BLaER1 (cell line): Measurements from ENCODE around the gene KCND1.
"Not testable (repeated sequence)": the region's sequence is repeated elsewhere in the genome, so short reads cannot be mapped to it uniquely, and the experiment has no call there.

Experiments used
- H3K27ac ChIP-seq: shearing (Covaris generic); formaldehyde crosslinking; 2 replicates; pipeline ENCODE4 v1.8.1; 2022
- H3K27me3 ChIP-seq: shearing (Covaris generic); formaldehyde crosslinking; 2 replicates; pipeline ENCODE4 v1.8.1; 2022
- H3K36me3 ChIP-seq: shearing (Covaris generic); formaldehyde crosslinking; 2 replicates; pipeline ENCODE4 v1.8.1; 2022
- H3K4me1 ChIP-seq: shearing (Covaris generic); formaldehyde crosslinking; 2 replicates; pipeline ENCODE4 v1.8.1; 2022
- H3K4me2 ChIP-seq: shearing (Covaris generic); formaldehyde crosslinking; 2 replicates; pipeline ENCODE4 v1.8.1; 2022
- H3K4me3 ChIP-seq: shearing (Covaris generic); formaldehyde crosslinking; 2 replicates; pipeline ENCODE4 v1.8.1; 2022
- H3K9ac ChIP-seq: shearing (Covaris generic); formaldehyde crosslinking; 2 replicates; pipeline ENCODE4 v1.8.1; 2022
- H3K9me3 ChIP-seq: shearing (Covaris generic); formaldehyde crosslinking; 2 replicates; pipeline ENCODE4 v1.8.1; 2022
- H4K20me1 ChIP-seq: shearing (Covaris generic); formaldehyde crosslinking; 2 replicates; pipeline ENCODE4 v1.8.1; 2022
- Cebpa-rat ChIP-seq: shearing (Covaris generic); IDR thresholded peaks from 2 replicates; pipeline ENCODE4 v1.8.1; 2022

KCND1 gene

GRCh38 chrX:48998391-48998790 is 26.7 kb upstream of the KCND1 start:
- H3K4me3 ChIP-seq: no peak overlapping the region
- H4K20me1 ChIP-seq: peaks cover 75% of the 10 kb centered on the region
- H3K9ac ChIP-seq: no peak overlapping the region
- peaks cover 45% of the 10 kb centered on the region for H3K36me3 ChIP-seq
- peaks cover 8% of the 10 kb centered on the region; the same call in 1 of the 2 replicates for H3K4me1 ChIP-seq
- H3K27ac ChIP-seq: no peak overlapping the region
- H3K9me3 ChIP-seq: peaks cover 5% of the 10 kb centered on the region; the same call in 1 of the 2 replicates
- TF ChIP-seq Cebpa-rat: no peak
- H3K4me2 ChIP-seq: no peak overlapping the region
- H3K27me3 ChIP-seq: peaks cover 40% of the 10 kb centered on the region

GRCh38 chrX:48997865-48998264 is 26.2 kb upstream of the KCND1 start:
- no peak overlapping the region for H3K4me2 ChIP-seq
- H3K9me3 ChIP-seq: peaks cover 5% of the 10 kb centered on the region; the same call in 1 of the 2 replicates
- H3K9ac ChIP-seq: no peak overlapping the region
- H4K20me1 ChIP-seq: peaks cover 80% of the 10 kb centered on the region
- H3K27me3 ChIP-seq: peaks cover 43% of the 10 kb centered on the region
- TF ChIP-seq Cebpa-rat: no peak
- peaks cover 8% of the 10 kb centered on the region; the same call in 1 of the 2 replicates for H3K4me1 ChIP-seq
- no peak overlapping the region for H3K27ac ChIP-seq
- H3K4me3 ChIP-seq: no peak overlapping the region
- peaks cover 50% of the 10 kb centered on the region for H3K36me3 ChIP-seq

- Histone ChIP-seq H3K4me2 (no peak overlapping the region), H3K4me3 (no peak overlapping the region), H3K27ac (no peak overlapping the region), H4K20me1 (peaks cover 84% of the 10 kb centered on the region), H3K27me3 (peaks cover 47% of the 10 kb centered on the region), H3K4me1 (peaks cover 8% of the 10 kb centered on the region; the same call in 1 of the 2 replicates), H3K9me3 (peaks cover 5% of the 10 kb centered on the region; the same call in 1 of the 2 replicates), H3K9ac (no peak overlapping the region), H3K36me3 (peaks cover 54% of the 10 kb centered on the region)
- TF ChIP-seq Cebpa-rat: no peak
Measured at GRCh38 chrX:48997455-48997854, 25.8 kb upstream of the KCND1 start.

GRCh38 chrX:48996969-48997368 is 25.3 kb upstream of the KCND1 start:
- Histone ChIP-seq H3K9ac (no peak overlapping the region), H3K36me3 (peaks cover 59% of the 10 kb centered on the region), H3K27ac (no peak overlapping the region), H3K9me3 (peaks cover 5% of the 10 kb centered on the region; the same call in 1 of the 2 replicates), H4K20me1 (peaks cover 85% of the 10 kb centered on the region), H3K4me2 (no peak overlapping the region), H3K4me3 (no peak overlapping the region), H3K4me1 (peaks cover 8% of the 10 kb centered on the region; the same call in 1 of the 2 replicates), H3K27me3 (peaks cover 51% of the 10 kb centered on the region)
- no peak for TF ChIP-seq Cebpa-rat

GRCh38 chrX:48992341-48992740 is 20.7 kb upstream of the KCND1 start:
- Histone ChIP-seq H3K4me3 (no peak overlapping the region), H3K9ac (no peak overlapping the region), H4K20me1 (peaks cover 74% of the 10 kb centered on the region), H3K9me3 (no peaks in the 10 kb centered on the region), H3K4me2 (no peak overlapping the region), H3K36me3 (peaks cover 76% of the 10 kb centered on the region), H3K4me1 (no peaks in the 10 kb centered on the region), H3K27ac (no peak overlapping the region), H3K27me3 (peaks cover 67% of the 10 kb centered on the region)
- no peak for TF ChIP-seq Cebpa-rat

- Histone ChIP-seq H3K4me2 (no peak overlapping the region), H3K9me3 (no peaks in the 10 kb centered on the region), H3K27ac (no peak overlapping the region), H4K20me1 (peaks cover 48% of the 10 kb centered on the region), H3K4me1 (no peaks in the 10 kb centered on the region), H3K36me3 (peaks cover 71% of the 10 kb centered on the region), H3K27me3 (peaks cover 58% of the 10 kb centered on the region), H3K9ac (no peak overlapping the region), H3K4me3 (no peak overlapping the region)
- TF ChIP-seq Cebpa-rat: no peak
Measured at GRCh38 chrX:48989483-48989882, 17.8 kb upstream of the KCND1 start.

- H3K9ac ChIP-seq: no peak overlapping the region
- H3K27me3 ChIP-seq: peaks cover 51% of the 10 kb centered on the region
- H3K27ac ChIP-seq: no peak overlapping the region
- no peaks in the 10 kb centered on the region for H3K4me1 ChIP-seq
- no peak for TF ChIP-seq Cebpa-rat
- no peak overlapping the region for H3K4me3 ChIP-seq
- H4K20me1 ChIP-seq: peaks cover 27% of the 10 kb centered on the region
- H3K4me2 ChIP-seq: no peak overlapping the region
- peaks cover 74% of the 10 kb centered on the region for H3K36me3 ChIP-seq
- H3K9me3 ChIP-seq: no peaks in the 10 kb centered on the region
Measured at GRCh38 chrX:48983896-48984295, 12.3 kb upstream of the KCND1 start.

GRCh38 chrX:48983081-48983480 is 11.4 kb upstream of the KCND1 start:
- Histone ChIP-seq H3K9me3 (no peaks in the 10 kb centered on the region), H3K9ac (no peak overlapping the region), H3K4me3 (no peak overlapping the region), H3K27me3 (peaks cover 49% of the 10 kb centered on the region), H3K4me1 (no peaks in the 10 kb centered on the region), H4K20me1 (peaks cover 25% of the 10 kb centered on the region), H3K4me2 (no peak overlapping the region), H3K27ac (no peak overlapping the region), H3K36me3 (peaks cover 74% of the 10 kb centered on the region)
- TF ChIP-seq Cebpa-rat: no peak

GRCh38 chrX:48981178-48981577 is 9.5 kb upstream of the KCND1 start:
- no peak for TF ChIP-seq Cebpa-rat
- no peak overlapping the region for H3K4me3 ChIP-seq
- H3K9me3 ChIP-seq: no peaks in the 10 kb centered on the region
- H3K4me2 ChIP-seq: no peak overlapping the region
- H3K4me1 ChIP-seq: no peaks in the 10 kb centered on the region
- H3K9ac ChIP-seq: no peak overlapping the region
- H3K36me3 ChIP-seq: peaks cover 84% of the 10 kb centered on the region
- H3K27ac ChIP-seq: no peak overlapping the region
- H3K27me3 ChIP-seq: peaks cover 59% of the 10 kb centered on the region
- H4K20me1 ChIP-seq: peaks cover 26% of the 10 kb centered on the region

GRCh38 chrX:48980341-48980740 is 8.7 kb upstream of the KCND1 start:
- H3K9me3 ChIP-seq, H3K9ac ChIP-seq, H3K4me2 ChIP-seq, H3K4me3 ChIP-seq, H3K4me1 ChIP-seq, H3K27ac ChIP-seq: not testable (repeated sequence)
- peaks cover 91% of the 10 kb centered on the region for H3K36me3 ChIP-seq
- H3K27me3 ChIP-seq: peaks cover 63% of the 10 kb centered on the region
- peaks cover 34% of the 10 kb centered on the region for H4K20me1 ChIP-seq

GRCh38 chrX:48978226-48978625 is 6.6 kb upstream of the KCND1 start:
- H3K36me3 ChIP-seq: peaks cover 88% of the 10 kb centered on the region

More at GRCh38 chrX:48978226-48978625, 6.6 kb upstream of the KCND1 start:
- Histone ChIP-seq H3K4me3 (no peak overlapping the region), H3K4me2 (no peak overlapping the region), H3K4me1 (no peaks in the 10 kb centered on the region), H3K27ac (no peak overlapping the region), H4K20me1 (peaks cover 35% of the 10 kb centered on the region), H3K9me3 (no peaks in the 10 kb centered on the region), H3K27me3 (peaks cover 67% of the 10 kb centered on the region), H3K9ac (no peak overlapping the region)
- TF ChIP-seq Cebpa-rat: no peak
